K562 (cell line): ENCODE results near the gene PITX2. TPM values are rescaled to one million over a fixed set of nuclear protein-coding genes. Genes with fewer than 3 reads are reported as not detected.

Experiments
- HDAC6 ChIP-seq: IDR thresholded peaks from 2 replicates; pipeline ENCODE4 v1.6.1; 2012; ENCODE audit warnings: low read depth, mild to moderate bottlenecking, control low read depth, inconsistent platforms, low read length, moderate library complexity
- PKNOX1 ChIP-seq: fragments of 450-650 bp; IDR thresholded peaks from 2 replicates; pipeline ENCODE4 v1.6.1; 2016
- USF2 ChIP-seq: sonication (generic); formaldehyde crosslinking; IDR thresholded peaks from 2 replicates; pipeline ENCODE4 v1.5.0; 2020; ENCODE audit warnings: missing genetic modification reagents
- ZNF133 ChIP-seq: fragments of 250-450 bp; sonication (Bioruptor Pico); IDR thresholded peaks from 2 replicates; pipeline ENCODE4 v1.4.0; 2020; ENCODE audit warnings: mild to moderate bottlenecking
- polyA plus RNA-seq, 8 experiments: library from polyadenylated mRNA; depleted of rRNA in 4 of 8; stranded (reverse) in 5 of 8; unstranded in 3 of 8; fragments of >200 nt; fragmentation: Nextera tagmentation in 2 of 8; fragmentation: Illumina TruSeq in 1 of 8; extraction: Ambion mirVana in 2 of 8; extraction: Trizol in 1 of 8; gene quantifications; 2 replicates each; pipeline versions ENCODE4 v1.2.1 to v1.2.3, GENCODE V29; 2011 to 2014; ENCODE audit warnings: inconsistent platforms in 1 of 8, missing spikeins in 1 of 8
- total RNA-seq, 7 experiments: library from RNA; depleted of rRNA in 6 of 7; stranded (reverse); fragments of >200 nt in 6 of 7; fragmentation: Illumina TruSeq in 2 of 7; extraction: Trizol in 2 of 7; gene quantifications; 2 replicates each; pipeline versions ENCODE4 v1.2.1 to v1.2.3, GENCODE V29; 2011 to 2021; ENCODE audit warnings: low replicate concordance in 1 of 7
- TF ChIP-seq, protein P1 (sequence below), 2 experiments: fragments of 150-350 bp in 1 of 2; IDR thresholded peaks; 2 replicates each; pipeline ENCODE4 v1.6.1; 2012 to 2016; ENCODE audit warnings: low read depth in 2 of 2, low read length in 2 of 2, mild to moderate bottlenecking in 1 of 2, moderate library complexity in 1 of 2

Gene PITX2
- total and polyA plus RNA-seq, 9 of the 15 experiments (the other 6 are each of a cell fraction or from before 2014, with no cell fraction given) = 0.08 TPM; not detected in 8

- TF ChIP-seq PKNOX1 (no peak), HDAC6 (no peak), USF2 (CRISPR knock-in tag) (no peak), ZNF133 (CRISPR knock-in tag) (no peak)
- TF ChIP-seq, protein P1, sequence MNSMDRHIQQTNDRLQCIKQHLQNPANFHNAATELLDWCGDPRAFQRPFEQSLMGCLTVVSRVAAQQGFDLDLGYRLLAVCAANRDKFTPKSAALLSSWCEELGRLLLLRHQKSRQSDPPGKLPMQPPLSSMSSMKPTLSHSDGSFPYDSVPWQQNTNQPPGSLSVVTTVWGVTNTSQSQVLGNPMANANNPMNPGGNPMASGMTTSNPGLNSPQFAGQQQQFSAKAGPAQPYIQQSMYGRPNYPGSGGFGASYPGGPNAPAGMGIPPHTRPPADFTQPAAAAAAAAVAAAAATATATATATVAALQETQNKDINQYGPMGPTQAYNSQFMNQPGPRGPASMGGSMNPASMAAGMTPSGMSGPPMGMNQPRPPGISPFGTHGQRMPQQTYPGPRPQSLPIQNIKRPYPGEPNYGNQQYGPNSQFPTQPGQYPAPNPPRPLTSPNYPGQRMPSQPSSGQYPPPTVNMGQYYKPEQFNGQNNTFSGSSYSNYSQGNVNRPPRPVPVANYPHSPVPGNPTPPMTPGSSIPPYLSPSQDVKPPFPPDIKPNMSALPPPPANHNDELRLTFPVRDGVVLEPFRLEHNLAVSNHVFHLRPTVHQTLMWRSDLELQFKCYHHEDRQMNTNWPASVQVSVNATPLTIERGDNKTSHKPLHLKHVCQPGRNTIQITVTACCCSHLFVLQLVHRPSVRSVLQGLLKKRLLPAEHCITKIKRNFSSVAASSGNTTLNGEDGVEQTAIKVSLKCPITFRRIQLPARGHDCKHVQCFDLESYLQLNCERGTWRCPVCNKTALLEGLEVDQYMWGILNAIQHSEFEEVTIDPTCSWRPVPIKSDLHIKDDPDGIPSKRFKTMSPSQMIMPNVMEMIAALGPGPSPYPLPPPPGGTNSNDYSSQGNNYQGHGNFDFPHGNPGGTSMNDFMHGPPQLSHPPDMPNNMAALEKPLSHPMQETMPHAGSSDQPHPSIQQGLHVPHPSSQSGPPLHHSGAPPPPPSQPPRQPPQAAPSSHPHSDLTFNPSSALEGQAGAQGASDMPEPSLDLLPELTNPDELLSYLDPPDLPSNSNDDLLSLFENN (IDR thresholded peaks at IDR 0.05; ENCODE audit: low read depth in 2 of 2, low read length in 2 of 2) = no peak
These were observed 41.0 kb upstream of the PITX2 start (continued) for GRCh38 chr4:110663738-110664444.
